ENCODE results near the gene MESP2.
"Not testable (repeated sequence)": the region's sequence is repeated elsewhere in the genome, so short reads cannot be mapped to it uniquely, and the experiment has no call there.

MESP2 gene

DNA sequence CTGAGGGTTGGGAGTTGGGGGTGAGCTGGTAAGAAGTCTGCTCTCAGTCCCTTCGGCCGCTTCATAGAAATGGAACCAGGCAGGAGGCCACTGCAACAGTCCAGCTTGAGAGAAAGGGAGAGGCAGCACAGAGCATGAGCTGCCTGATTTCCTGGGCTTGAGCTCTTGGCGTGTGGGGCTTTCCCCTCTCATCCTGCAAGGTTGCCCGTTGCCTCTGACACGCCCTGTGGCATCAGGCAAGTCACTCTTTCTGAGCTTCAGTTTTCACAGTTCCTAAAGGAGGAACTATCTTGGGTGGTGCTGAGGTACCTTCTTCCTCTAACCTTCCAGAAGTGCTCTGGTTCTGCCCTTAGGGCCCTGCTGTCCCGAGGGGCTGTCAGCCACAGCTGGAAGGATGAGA, 4.9 kb downstream of the MESP2 start:
- TF ChIP-seq ZNF274 (IDR thresholded peaks at IDR 0.05; ENCODE audit: low read depth, low read length), result no peak
- no peak overlapping the region for H3K4me3 ChIP-seq (ENCODE audit: low read length)

DNA sequence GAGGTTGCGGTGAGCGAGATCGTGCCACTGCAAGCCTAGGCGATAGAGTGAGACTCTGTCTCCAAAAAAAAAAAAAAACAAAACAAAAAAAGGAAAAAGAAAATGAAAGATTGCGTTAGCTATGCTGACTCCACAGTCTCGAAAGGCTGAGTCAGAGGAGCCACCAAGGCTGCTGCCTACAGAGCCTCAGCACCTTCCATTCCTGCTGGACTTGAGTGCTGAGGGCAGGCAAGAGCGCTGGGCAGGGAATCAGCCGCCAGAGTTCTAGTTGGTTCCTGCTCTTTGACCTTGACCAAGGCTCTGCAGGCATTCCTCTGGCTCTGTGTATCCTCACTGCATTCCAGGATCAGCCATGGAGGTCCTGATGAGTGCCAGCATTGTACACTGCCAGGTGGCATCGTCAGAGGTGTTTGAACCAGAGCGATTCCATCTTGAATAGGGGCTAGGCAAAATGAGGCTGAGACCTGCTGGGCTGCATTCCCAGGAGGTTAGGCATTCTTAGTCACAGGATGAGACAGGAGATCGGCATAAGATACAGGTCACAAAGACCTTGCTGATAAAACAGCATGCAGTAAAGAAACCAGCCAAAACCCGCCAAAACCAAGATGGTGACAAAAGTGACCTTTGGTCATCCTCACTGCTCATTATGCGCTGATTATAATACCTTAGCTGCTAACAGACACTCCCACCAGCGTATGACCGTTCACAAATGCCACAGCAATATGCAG, 5.9 kb downstream of the MESP2 start:
- H3K4me3 ChIP-seq (ENCODE audit: low read length), result no peak overlapping the region
- no peak for TF ChIP-seq ZNF274 (IDR thresholded peaks at IDR 0.05; ENCODE audit: low read depth, low read length)

DNA sequence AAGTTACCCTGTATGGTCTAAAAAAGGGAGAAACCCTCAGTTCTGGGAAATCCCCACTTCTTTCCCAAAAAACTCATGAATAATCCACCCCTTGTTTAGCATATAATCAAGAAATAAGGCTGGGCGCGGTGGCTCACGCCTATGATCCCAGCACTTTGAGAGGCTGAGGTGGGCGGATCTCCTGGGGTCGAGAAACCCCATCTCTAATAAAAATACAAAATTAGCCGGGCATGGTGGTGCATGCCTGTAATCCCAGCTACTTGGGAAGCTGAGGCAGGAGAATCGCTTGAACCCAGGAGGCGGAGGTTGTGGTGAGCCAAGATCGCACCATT, 6.5 kb downstream of the MESP2 start:
- H3K4me3 ChIP-seq (ENCODE audit: low read length), result not testable (repeated sequence)

DNA sequence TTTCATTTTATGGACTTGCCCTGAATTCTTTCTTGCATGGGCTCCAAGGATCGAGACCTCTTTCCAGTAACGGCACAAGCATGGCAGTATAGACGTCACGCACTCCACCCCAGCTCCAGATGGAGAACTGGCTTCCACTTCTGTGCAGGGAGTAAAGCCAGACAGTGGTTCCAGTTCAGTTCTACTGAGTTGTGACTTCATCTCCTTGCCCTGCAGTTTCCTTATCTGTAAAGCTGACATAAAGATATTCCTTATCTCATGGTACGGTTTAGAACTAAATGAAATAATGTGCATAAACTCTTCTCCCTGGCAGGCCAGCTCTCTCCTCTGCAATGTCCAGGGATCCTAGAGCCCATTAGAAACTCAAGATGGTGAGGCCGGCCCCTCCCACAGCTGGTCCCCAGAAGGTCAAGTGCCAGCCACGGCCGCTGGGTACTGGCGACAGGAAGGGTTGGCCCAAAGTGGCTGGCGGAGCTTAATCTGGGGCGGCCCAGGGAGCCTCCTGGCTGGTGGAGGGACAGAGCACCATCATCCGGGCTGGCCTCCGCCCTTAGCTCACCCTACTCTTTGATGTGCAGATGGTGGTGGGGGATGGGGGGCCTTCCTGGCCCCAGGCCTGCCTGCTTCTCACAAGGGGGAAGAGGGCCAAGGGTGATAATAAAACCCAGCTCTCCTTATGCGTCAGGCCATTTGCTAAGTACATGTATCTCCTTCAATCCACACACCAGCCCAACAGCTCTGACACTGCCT, 7.2 kb downstream of the MESP2 start:
- no peak overlapping the region for H3K4me3 ChIP-seq (ENCODE audit: low read length)

DNA sequence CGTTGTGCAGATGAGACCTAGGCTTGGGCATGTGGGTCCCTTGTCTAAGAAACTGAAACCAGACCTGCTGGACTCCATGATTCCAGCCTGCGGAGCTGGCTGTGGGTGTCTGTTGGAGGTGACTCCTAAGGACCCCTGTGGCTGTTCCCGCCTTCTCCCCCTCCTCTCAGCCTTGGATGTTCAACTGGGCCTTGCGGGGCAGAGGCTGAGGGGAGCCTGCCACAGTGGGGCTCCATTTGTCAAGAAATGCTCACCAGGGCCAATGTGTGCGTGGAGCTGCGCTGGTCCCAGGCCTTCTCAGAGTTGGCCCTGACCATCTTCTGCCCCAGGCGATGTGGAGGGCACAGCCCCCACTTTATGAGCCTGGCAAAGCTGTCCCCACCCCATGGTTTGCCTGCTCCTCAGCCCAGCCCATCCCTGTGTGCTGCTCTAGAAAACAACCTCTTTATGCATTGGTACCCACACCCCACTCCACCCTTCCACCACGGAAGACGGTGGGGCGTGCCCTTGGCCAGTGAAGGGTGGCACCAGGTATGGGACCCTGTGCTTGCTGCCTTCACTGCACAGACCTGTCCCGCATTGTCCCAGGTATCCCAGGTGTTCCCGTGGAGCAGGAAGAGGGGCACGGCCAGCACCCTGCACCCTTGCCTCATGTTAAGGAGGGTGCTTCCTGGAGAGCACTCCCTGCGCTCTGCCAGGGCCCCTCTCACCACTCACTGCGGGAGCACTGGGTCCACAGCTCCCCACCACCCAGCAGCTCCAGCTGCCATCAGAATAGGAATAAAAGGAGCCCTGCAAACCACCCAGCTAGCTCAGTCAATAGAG, 7.9 kb downstream of the MESP2 start:
- no peak for TF ChIP-seq ZNF274 (IDR thresholded peaks at IDR 0.05; ENCODE audit: low read depth, low read length)
- H3K4me3 ChIP-seq (ENCODE audit: low read length), result no peak overlapping the region

More for the DNA sequence above, 7.2 kb downstream of the MESP2 start:
- no peak for TF ChIP-seq ZNF274 (IDR thresholded peaks at IDR 0.05; ENCODE audit: low read depth, low read length)

DNA sequence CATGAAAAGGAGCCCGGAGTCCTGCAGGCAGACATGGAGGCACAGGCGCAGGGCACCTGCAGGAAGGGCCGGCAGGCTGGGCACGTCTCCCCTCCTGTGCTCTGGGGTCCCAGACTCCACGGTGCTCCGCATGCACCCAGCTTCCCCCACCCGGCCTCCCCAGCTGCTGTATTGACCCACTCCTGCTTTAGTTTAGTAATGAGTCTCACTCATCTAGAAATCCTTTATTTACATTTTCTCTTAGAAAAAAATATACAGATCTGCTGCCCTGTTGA, 8.5 kb downstream of the MESP2 start:
- TF ChIP-seq ZNF274 (IDR thresholded peaks at IDR 0.05; ENCODE audit: low read depth, low read length), result no peak
- H3K4me3 ChIP-seq (ENCODE audit: low read length), result no peak overlapping the region

DNA sequence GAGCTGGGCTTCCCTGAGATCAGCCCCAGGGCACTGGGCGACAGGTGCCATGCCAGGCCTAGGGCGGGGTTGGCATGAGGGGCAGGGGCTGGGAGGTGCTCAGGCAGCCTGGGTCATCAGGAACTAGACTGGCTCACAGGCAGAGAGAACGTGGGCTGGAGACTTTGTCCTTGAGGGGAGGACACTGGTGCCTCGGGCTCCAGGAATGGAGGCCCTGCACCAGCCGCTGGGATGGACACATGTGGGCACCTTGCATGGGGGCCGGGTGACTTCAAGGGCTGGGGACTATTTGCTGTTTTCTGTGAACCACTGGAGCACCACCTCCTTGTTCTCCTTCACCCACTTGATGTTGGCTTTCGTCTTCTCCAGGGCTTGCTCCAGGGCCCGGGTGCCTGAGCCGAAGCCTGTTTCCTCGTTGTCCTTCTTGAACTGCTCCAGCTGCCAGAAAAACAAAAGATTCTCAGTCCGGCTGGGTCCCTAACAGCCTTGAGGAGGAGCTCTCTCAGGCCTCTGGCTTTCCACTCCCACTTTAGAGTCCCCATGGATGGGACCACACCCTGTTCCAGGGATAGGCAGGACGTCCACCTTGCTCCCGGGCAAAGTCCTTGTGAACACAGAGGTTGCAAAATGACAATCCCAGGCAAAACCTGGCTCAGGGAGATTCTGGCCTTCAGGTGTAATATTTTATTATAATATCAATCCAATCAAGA, 9.1 kb downstream of the MESP2 start:
- no peak for TF ChIP-seq ZNF274 (IDR thresholded peaks at IDR 0.05; ENCODE audit: low read depth, low read length)
- no peak overlapping the region for H3K4me3 ChIP-seq (ENCODE audit: low read length)

DNA sequence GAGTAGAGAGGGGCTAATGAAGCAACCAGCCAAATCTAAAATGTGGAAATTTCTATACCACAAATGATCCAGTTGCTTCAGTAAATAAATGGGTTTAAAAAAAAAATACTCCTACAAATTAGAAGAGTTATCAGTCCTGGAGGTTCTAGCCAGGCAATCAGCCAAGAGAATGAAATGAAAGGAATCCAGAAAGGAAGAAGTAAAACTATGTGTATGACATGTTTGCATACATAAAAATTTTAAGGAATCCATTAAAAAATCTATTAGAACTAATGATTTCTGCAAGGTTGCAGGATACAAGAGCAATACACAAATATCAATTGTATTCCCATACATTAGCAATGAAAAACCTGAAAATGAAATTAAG, 9.6 kb downstream of the MESP2 start:
- no peak for TF ChIP-seq ZNF274 (IDR thresholded peaks at IDR 0.05; ENCODE audit: low read depth, low read length)
- H3K4me3 ChIP-seq (ENCODE audit: low read length), result no peak overlapping the region

DNA sequence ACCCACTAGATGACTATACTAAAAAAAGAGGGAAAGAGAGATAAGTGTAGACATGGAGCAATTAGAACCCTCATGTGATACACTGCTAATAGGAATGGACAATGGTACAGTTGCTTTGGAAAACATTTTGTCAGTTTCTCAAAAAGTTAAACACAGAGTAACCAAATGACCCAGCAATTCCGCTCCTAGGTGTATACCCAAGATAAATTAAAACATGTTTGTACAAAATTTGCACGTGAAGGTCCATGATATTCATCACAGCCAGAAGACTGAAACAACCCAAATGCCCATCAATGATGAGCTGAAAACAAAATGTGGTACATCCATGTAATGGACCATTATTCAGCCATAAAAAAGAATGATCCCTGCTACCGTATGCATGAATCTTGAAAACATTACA, 11.8 kb downstream of the MESP2 start:
- no peak overlapping the region for H3K4me3 ChIP-seq (ENCODE audit: low read length)

DNA sequence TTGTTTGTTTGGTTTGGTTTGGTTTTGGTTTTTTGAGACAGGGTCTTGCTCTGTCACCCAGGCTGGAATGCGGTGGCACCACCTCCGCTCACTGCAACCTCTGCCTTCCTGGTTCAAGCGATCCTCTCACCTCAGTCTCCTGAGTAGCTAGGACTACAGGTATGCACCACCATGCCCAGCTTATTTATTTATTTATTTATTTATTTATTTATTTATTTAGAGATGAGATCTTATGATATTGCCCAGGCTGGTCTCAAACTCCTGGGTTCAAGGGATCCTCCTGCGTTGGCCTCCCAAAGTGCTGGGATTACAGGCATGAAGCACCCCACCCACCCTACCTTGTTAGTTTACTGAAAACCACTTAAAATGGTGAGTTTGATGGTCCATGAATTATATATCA, 12.5 kb downstream of the MESP2 start:
- not testable (repeated sequence) for H3K4me3 ChIP-seq (ENCODE audit: low read length)

More for the DNA sequence above, 11.8 kb downstream of the MESP2 start:
- no peak for TF ChIP-seq ZNF274 (IDR thresholded peaks at IDR 0.05; ENCODE audit: low read depth, low read length)

DNA sequence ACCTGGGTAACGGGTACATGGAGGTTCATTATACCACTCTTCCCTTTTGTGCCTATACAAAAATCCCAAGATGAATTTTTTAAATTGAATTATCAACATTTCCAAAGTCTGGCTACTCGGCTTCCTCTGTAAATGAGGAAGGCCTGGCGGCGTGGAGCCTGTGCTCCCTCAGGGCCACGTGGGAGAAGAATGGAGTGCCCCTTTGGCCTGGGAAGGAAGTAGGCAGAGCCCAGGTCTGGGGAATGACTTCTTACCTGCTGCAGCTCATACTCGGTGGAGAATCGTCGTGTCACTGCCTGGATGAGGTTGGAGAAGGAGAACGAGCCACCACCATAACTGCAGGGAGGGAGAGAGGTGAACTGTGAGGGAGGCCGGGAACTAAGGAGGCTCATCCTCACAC, 14.1 kb downstream of the MESP2 start:
- H3K4me3 ChIP-seq (ENCODE audit: low read length), result no peak overlapping the region
- TF ChIP-seq ZNF274 (IDR thresholded peaks at IDR 0.05; ENCODE audit: low read depth, low read length), result no peak

DNA sequence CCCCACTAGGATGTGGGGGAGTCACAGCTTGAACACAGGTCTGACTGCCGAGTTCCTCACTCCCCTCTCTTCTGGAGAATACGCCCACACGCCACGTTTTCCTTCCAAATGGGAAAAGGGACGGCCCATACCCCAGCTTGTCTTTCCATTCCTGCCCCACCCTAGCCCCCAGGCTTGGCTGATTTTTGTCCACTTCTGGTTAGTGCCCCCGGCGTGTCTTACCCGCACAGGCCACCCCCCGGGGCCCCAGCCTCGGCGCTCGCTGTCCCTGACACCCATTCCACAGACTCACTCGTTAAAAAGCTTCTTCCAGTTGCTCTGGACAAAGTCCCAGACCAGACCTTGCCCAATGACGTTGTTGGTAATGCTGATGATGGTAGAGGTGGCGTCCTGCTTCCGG, 14.5 kb downstream of the MESP2 start:
- TF ChIP-seq ZNF274 (IDR thresholded peaks at IDR 0.05; ENCODE audit: low read depth, low read length), result no peak
- H3K4me3 ChIP-seq (ENCODE audit: low read length), result no peak overlapping the region

DNA sequence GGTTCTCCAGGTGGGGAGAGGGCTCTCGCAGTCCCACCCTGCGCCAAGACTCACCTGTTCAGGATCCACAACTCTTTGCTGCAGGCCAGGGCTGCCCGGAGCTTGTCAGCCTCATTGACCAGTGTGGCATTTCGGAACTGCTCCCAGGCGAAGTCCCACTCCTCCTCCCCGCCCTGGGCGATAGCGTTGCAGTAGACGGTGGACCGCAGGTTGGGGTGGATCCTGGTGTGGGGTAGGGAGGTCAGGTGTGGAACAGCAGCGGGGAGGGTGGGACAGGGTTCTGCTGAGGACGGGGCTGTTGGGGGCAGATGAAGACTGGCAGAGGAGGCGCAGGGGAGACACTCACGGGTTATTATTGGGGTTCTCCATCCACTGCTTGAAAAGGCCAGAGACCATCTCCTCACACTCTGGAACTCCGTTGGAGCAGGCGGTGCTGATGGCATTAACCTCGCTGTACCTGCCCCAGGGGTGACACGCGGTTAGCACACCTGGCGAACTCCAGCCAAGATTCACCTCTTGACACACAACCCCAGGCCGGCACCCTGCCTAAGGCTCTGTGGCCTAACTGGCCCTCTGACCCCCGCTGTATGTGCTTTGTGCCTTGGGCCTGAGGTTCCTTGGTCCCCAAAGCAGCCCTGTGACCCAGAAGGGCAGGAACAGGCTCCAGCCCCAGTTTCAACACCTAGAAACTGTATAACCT, 16.1 kb downstream of the MESP2 start:
- TF ChIP-seq ZNF274 (IDR thresholded peaks at IDR 0.05; ENCODE audit: low read depth, low read length), result no peak
- H3K4me3 ChIP-seq (ENCODE audit: low read length), result no peak overlapping the region

DNA sequence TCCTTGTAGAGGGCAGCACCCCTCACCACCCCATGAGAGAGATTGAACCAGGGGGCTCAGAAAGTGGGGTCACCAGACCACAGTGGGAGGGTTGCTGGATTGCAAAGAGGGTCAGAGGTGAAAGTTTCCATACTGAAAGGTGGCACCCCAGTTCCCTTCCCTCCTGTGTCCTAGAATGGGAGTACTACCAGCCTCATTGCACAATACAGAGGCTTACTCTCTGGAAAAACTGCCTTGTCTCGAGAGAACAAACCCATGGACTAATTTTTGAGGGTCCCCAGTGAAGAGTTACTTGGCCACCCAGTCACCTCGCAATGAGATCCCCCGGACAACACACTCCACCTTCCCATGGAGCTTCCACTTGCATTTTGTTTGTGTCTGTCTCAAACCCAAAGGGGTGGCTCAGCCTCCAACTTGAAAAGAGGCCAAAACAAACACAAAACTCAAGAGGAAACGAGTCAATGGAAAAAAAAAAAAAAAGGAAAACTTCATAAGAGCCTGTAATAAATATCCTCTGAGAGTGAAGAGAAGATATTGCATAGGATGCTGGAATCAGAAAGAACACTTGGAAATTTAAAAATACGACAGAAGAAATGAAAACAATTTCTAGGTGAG, 18.6 kb downstream of the MESP2 start:
- no peak for TF ChIP-seq ZNF274 (IDR thresholded peaks at IDR 0.05; ENCODE audit: low read depth, low read length)
- no peak overlapping the region for H3K4me3 ChIP-seq (ENCODE audit: low read length)

Measured in GM08714 (cell line).